GM18526 (cell line): ENCODE results near the gene SLC36A4.

Source experiments
- POLR2A ChIP-seq: IDR thresholded peaks from 3 replicates; pipeline ENCODE4 v1.6.1; 2011; ENCODE audit not compliant: insufficient read length; ENCODE audit errors: extremely low read depth

SLC36A4 gene

DNA sequence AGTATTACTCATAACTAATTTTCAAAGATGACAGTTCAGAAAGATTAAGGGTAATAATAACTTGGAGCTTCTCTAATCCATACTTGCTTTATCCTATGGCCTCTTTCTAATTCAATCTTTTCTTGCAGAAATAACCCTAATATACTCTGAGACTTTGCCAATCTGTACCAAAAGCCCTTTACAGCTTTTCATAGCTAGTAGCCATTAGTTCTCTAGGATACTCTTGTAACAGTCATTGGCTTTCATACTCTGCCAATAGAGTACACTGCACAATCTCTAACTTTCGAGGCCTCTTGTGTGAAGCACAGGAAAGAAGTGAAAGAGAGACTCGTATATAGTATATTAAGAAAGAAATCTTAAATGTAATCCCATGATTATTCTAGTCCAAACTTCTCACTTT lies 38.1 kb downstream of the SLC36A4 start:
- TF ChIP-seq POLR2A: no peak

DNA sequence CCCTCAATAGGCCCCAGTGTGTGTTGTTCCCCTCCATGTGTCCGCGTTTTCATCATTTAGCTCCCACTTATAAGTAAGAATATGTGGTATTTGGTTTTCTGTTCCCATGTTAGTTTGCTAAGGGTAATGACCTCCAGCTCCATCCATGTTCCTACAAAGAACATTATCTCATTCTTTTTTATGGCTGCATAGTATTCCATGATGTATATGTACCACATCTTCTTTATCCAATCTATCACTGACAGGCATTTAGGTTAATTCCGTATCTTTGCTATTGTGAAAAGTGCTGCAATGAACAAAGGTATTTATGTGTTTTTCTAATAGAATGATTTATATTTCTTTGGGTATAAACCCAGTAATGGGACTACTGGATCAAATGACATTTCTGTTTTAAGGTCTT lies 42.1 kb downstream of the SLC36A4 start:
- no peak for TF ChIP-seq POLR2A

DNA sequence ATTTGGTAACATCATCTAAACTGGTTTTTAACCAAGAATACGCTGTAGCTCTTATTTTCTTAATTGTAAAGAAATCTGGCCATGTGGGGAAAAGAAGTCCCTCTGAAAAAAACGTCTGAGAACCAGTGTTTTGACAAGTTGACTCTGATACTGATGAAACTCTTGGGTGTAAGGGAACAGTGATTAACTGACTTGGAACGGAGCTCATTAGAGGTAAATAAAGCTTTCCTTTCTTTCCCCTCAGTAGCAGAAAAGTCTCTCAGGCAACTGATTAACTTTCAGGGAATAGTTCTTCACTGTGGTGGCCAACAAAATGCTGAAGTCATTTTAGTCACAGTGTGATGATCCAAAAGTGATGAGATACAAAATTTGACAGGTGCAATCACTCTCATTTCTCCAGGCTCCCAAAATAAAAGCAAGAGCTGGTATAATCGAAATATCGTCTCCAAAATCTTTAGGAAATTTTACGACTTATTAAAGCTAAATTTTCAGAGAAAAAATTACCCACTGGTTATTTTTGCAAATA lies 52.3 kb downstream of the SLC36A4 start:
- TF ChIP-seq POLR2A: no peak

DNA sequence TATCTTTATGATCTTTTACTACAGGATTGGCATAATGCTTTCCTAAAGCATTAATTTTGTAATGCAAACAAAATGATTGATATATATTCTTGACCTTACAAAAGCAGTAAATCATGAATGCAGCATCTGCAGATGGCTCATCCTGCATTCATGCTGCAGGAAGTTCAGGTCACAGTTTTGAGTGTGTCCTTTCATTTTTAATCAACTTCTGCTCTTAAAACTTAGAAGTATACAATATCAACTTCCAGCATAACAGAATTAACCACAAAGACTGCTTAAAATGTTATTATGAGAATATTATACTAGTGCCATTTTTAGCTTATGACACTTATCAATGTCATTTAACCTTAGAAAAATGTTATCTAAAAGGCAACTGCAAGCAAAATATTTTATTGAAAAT lies 54.0 kb downstream of the SLC36A4 start:
- no peak for TF ChIP-seq POLR2A

DNA sequence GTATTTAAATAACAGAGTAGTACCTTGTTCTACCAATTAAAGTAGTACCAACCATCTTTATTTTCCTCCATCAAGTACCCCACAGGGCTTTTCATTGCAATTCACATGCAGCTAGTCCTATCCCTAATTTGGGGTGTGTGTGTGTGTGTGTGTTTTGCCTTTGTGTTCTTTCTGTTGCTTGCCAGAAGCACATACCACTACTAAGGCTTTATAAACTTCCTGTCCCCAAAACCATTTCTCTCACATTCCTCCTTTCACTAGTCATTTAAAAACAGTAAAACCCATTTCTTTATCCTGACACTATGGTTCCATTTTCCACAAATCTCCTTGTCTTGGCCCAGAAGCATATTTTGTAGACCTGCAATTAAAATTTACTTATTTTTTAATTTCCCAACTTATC lies 54.6 kb downstream of the SLC36A4 start:
- no peak for TF ChIP-seq POLR2A

DNA sequence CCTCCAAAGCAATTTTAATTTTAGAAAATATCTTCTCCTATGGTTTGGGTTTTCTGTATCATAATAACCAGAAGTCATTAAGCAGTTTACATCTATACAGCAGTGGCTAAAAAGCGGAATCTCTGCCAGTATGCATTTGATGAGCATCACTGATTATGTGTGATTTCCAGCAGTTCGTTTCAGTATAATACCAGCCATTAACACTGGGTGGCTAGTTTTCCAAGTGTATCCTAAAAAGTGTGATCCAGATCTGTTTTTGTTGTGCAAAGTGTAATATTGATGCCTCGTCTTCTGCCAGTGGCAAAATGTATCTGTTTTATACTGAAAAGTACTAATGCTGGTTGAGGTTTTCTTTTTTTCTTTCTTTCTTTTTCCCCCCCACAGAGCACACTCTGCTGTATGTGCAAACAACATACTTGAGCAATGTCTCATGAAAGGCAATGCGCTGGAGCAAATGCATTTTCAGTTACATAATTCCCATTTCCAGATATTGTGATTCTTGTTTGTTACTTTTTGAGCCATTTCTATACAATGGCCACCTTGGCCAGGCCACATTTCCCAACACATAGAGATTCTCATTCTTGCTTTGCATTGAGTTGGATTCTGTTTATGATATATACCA lies 64.2 kb downstream of the SLC36A4 start:
- TF ChIP-seq POLR2A: no peak

DNA sequence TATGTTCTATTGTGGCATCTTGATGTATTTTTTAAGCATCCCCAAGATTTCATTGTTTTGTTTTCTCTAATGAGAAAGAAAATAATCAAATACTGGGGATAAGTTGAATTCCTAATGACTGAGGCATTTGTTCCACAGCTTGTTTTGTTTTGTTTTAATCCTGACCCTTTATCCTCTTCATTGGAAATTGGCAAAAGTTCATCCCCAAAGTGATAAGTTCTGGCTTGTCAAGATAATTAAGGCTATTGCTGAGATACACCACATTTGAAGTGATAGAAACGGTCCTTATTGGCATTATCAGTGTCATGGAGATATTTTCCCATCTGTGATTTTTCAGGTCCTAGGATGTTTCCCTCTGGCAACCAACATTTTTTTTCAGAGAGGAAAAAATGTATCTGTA lies 65.0 kb downstream of the SLC36A4 start:
- no peak for TF ChIP-seq POLR2A

DNA sequence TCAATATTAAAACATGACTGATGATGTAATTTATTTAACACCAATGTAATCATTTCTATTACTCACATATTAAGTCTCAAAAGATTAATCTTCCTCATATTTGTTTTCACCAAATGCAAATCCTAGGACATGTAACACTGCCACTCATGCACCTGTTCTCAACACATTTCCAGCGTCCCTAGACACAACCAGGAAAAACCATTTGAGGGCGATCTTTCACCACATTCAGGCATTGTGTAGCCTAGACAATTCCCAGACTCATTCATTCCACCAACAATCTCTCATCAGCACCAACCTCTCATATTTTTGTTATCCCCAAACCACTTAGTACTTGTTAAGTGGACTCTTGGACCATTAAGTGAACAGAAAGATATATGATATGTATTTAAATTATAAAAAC lies 66.1 kb downstream of the SLC36A4 start:
- TF ChIP-seq POLR2A: no peak

DNA sequence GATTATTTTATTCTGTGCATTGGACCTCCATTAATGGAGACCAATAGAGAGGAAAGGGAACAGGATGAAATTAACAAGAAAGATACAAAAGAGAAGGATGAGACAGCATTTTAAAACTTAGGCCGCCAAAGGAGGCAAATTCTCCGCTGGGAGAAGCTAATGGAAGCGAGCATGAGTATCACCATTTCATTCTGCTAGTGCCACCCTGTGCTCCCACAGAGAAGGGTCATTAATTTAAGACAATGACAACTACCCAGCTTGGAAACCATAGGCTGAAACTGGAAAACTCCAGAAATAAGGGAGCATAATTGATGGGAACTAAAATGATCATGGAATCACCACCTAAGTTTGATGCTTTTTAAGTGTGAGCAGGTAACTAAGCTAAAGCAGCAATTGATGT lies 69.2 kb downstream of the SLC36A4 start:
- no peak for TF ChIP-seq POLR2A

DNA sequence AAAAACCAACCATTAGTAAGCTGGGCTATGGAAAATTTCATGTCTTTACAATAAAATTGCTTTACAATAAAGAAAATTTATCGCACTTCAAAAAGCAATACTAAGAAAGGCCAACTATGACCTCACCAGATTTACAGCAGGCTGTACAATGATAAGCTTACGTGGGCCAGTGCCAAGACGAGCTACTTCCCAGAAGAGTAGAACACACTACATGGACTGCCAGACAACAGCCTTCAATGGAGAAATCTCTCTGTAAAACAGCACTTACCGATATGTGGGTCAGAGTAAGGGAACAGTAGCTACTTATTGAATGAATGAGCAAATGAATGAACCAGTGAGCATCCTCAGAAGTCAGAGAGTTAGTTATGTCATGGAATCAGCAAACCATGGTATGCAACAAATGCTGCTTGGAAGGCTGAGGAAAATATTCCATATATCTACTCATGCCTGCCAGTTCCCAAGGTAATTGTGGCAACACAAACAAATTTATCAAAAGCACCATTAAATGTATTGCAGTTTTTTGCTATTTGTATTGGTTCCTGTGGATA lies 74.4 kb downstream of the SLC36A4 start:
- TF ChIP-seq POLR2A: no peak

DNA sequence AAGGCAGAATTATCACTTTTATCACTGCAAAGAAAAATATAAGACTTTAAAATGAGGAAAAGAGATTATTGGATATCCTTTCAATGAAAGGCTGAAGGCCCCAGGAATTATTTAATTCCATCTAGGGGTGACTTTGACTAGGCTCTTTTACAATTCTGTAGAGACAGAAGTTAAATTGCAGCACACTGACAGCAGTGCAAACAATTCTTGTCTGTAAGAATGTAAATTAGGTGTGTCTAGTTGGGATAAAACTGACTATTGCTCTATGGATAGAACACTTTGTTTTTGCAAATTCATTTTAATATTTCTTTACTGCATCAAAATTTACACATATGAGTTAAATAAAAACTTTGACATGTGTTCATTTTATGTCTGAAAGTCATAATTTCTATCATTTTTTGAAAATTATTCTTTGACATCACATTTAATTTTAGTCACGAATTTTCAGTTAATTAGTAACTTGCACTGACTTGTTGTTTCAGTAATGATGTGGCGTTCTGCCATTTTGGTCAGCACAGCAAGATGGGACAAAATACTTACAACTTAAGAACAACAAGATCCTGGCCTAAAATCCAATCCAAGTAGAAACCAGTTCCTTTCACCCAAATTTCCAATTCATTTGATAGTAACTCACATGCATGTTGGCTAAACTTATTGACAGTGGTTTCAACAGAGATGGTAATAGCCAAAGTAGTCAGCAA lies 75.1 kb downstream of the SLC36A4 start:
- TF ChIP-seq POLR2A: no peak

DNA sequence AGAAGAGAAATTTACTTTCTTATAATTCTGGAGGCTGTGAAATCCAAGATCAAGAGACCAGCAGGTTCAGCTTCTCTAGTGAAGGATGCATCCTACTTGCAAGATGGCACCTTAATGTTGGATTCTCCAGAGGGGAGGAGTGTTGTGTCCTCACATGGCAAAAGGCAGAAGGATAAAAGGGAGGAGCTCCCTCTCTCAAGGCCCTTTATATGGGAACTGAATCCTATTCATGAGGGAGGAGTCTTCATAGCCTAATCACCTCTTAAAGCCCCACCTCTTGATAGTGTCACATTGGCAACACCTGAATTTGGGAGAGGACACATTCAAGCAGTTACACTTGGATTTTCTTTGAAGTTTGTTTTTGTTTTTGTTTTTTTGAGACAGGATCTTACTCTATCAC lies 79.5 kb downstream of the SLC36A4 start:
- no peak for TF ChIP-seq POLR2A

DNA sequence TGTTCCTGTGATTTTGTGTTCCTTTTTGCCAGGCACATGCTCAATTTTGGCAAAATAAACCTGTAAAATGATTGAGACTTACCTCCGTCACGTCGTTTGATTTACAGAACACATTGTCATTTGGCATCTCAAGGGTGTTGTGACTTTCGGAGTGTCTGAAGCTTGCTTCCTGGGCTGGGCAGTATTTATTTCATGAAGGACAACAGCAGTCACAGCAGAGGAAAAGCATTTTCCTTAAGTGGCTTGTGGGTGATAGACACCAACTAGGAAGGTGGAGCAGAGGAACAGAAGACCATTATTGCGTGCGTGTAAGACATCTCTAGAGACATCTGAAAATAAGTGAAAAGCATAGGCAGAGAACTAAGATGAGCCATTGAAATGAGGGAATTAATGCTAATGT lies 80.2 kb downstream of the SLC36A4 start:
- TF ChIP-seq POLR2A: no peak

DNA sequence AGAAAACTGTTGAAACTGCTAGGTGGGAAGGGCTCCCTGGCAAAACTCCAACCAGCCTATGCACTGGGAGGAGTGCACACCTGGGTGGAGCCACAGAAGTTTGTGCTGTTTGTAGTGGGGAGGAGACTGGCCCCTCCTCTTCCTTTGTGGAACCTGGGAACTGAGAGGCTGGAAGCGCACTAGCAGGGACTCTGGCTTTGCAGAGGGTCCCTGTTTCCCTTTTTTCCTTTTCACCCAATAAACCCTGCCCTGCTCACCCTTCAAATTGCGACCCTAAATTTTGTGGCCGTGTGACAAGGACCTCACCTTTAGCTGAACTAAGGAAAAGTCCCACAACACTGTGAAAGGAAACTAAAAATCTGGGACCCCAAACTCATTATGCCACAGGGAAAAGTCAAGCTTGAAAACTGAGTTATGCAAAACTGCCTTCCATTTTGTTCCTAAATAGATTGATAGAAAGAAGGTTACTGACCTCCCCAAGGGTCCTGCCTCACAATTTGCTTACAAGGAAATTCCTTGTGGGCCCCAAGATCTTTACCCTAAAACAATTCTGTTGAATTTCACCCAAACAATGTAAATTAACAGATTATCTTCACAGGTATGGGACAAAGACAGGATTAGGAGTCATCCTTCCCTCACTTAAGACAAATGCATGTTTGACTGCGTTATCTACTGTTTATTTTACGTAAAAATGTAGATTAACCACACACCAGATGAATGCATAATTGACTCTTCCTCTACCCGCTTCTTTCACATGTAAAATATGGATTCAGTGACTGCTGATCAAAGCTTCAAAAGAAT lies 81.0 kb downstream of the SLC36A4 start:
- TF ChIP-seq POLR2A: no peak

DNA sequence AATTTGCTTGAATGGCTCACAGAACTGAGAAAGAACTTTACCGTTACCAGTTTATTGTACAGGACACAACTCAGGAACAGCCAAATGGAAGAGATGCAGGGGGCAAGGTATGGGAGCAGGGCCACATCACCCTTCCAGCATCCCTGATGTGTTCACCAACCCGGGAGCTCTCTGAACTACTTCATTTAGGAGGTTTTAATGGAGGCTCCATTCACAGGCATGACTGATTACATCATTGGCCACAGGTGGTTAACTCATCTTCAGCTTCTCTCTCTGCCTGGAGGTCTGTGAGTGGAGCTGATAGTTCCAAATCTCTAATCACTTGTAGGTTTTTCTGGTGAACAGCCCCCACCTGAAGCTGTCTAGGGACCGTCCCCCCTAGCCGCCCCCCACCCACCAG lies 83.5 kb downstream of the SLC36A4 start:
- no peak for TF ChIP-seq POLR2A

DNA sequence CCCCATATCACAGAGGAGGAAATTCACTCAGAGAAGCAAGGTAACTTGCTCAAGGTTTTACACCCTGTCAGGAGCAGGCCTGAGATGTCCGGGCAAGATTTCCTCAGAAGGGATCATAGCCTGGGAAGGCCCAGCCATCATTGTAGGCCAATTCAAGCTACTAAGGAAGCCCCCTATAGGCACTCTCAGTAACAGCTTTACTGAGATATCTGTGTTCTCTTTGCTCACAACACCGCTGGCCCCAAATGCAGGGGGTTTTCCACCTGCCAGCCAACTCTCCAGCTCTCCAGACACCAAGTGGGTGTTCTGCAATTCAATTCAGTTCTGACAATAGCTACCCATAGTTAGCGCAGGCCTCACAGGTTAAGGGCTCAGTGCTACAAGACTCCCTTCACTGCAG lies 84.0 kb downstream of the SLC36A4 start:
- TF ChIP-seq POLR2A: no peak
